ENCODE measurements around the gene DLGAP4. TPM values are rescaled to one million over a fixed set of nuclear protein-coding genes. Genes with fewer than 3 reads are reported as not detected.
A peak's percentile ranks its signal among the peaks of the same experiment; 100 is the strongest.

Gene DLGAP4
- total RNA-seq, 2 donors from 2014 or later = 30.6 to 38.3 TPM

DNA sequence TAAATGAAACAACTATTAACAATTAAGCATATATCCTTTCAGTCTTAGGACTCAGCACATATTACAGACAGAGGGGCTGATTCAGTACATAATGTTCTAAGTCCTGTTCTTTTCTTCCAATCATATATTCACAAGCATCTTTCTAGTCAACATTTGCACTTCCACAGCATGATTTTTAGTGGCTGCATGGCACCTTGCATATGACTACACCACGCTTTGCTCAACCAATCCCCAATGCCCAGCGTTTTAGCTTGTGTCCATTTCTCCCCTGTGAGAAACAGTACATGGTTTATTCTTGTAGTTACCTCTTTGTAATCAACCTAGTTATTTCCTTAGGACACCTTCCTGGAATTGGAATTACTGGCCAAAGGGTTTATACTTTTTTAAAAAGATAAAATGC, 36.6 kb upstream of the DLGAP4 start:
- ATAC-seq (replicated peaks in 1 of 2) (no peak), DNase-seq (no peak)
- no peaks in the 10 kb centered on the region for H3K36me3 Mint-ChIP-seq (ENCODE audit: insufficient read depth in 2 of 2)
- no peak overlapping the region for H3K4me3 Mint-ChIP-seq
- H3K27me3 Mint-ChIP-seq (ENCODE audit: low read depth) = no peaks in the 10 kb centered on the region
- H3K4me1 Mint-ChIP-seq (ENCODE audit: low read depth) = no peaks in the 10 kb centered on the region
- H3K27ac Mint-ChIP-seq = no peak overlapping the region
- H3K9me3 Mint-ChIP-seq = no peaks in the 10 kb centered on the region

- ATAC-seq (replicated peaks in 1 of 2) = no peak
- no peak overlapping the region for H3K4me3 Mint-ChIP-seq
- no peaks in the 10 kb centered on the region for H3K9me3 Mint-ChIP-seq
- no peaks in the 10 kb centered on the region for H3K4me1 Mint-ChIP-seq (ENCODE audit: low read depth)
- no peaks in the 10 kb centered on the region for H3K36me3 Mint-ChIP-seq (ENCODE audit: insufficient read depth in 2 of 2)
- peak overlapping the region; percentile 20 for H3K27ac Mint-ChIP-seq
- H3K27me3 Mint-ChIP-seq (ENCODE audit: low read depth) = peaks cover 8% of the 10 kb centered on the region
- DNase-seq = no peak
Measured at GRCh38 chr20:36270744-36271638, 35.1 kb upstream of the DLGAP4 start.

GRCh38 chr20:36271639-36272546, 34.2 kb upstream of the DLGAP4 start:
- Mint-ChIP-seq H3K4me3 (no peak overlapping the region), H3K4me1 (ENCODE audit: low read depth) (no peaks in the 10 kb centered on the region), H3K27me3 (ENCODE audit: low read depth) (peaks cover 8% of the 10 kb centered on the region), H3K36me3 (ENCODE audit: insufficient read depth in 2 of 2) (no peaks in the 10 kb centered on the region), H3K9me3 (no peaks in the 10 kb centered on the region), H3K27ac (no peak overlapping the region)
- DNase-seq (no peak), ATAC-seq (replicated peaks in 1 of 2) (no peak)

- no peak for ATAC-seq (replicated peaks in 1 of 2)
- Mint-ChIP-seq H3K27ac (no peak overlapping the region), H3K9me3 (no peaks in the 10 kb centered on the region), H3K36me3 (ENCODE audit: insufficient read depth in 2 of 2) (no peaks in the 10 kb centered on the region), H3K4me1 (ENCODE audit: low read depth) (no peaks in the 10 kb centered on the region), H3K4me3 (no peak overlapping the region), H3K27me3 (ENCODE audit: low read depth) (peaks cover 8% of the 10 kb centered on the region)
- DNase-seq = no peak
Measured at GRCh38 chr20:36272547-36273220, 33.5 kb upstream of the DLGAP4 start.

- Mint-ChIP-seq H3K27ac (no peak overlapping the region), H3K4me3 (no peak overlapping the region), H3K27me3 (ENCODE audit: low read depth) (peaks cover 8% of the 10 kb centered on the region), H3K4me1 (ENCODE audit: low read depth) (no peaks in the 10 kb centered on the region), H3K9me3 (no peaks in the 10 kb centered on the region), H3K36me3 (ENCODE audit: insufficient read depth in 2 of 2) (no peaks in the 10 kb centered on the region)
- peak in 1 of 2 donors; percentile 12 for DNase-seq
- ATAC-seq (replicated peaks in 1 of 2) = no peak
Measured at GRCh38 chr20:36273414-36274180, 32.5 kb upstream of the DLGAP4 start.

GRCh38 chr20:36274181-36274841, 31.8 kb upstream of the DLGAP4 start:
- H3K27me3 Mint-ChIP-seq (ENCODE audit: low read depth) = peaks cover 8% of the 10 kb centered on the region
- no peaks in the 10 kb centered on the region for H3K36me3 Mint-ChIP-seq (ENCODE audit: insufficient read depth in 2 of 2)
- no peaks in the 10 kb centered on the region for H3K9me3 Mint-ChIP-seq
- ATAC-seq (replicated peaks in 1 of 2) (no peak), DNase-seq (no peak)
- H3K4me1 Mint-ChIP-seq (ENCODE audit: low read depth) = no peaks in the 10 kb centered on the region
- no peak overlapping the region for H3K4me3 Mint-ChIP-seq
- no peak overlapping the region for H3K27ac Mint-ChIP-seq

DNA sequence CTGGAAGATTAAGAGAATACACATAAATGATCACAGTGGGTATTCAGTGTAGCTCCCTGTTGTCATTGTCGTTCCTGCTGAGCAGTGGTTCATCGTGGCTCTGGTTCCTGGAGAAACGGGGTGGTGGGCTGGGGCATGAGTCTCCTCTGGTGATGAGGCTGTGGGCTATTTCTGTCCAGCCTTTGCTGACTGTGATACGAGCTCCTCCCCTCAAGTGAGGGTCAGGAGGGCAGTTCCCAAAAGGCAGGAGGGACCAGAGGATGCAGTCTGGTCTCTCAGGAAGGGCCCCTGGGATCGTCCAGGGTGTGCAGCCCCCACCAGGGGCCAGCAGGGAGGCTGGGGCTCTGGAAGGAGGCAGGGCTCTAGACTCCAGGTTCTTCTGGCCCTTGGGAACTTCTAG, 31.1 kb upstream of the DLGAP4 start:
- Mint-ChIP-seq H3K36me3 (ENCODE audit: insufficient read depth in 2 of 2) (no peaks in the 10 kb centered on the region), H3K27ac (no peak overlapping the region), H3K27me3 (ENCODE audit: low read depth) (peaks cover 8% of the 10 kb centered on the region), H3K4me3 (no peak overlapping the region), H3K9me3 (no peaks in the 10 kb centered on the region), H3K4me1 (ENCODE audit: low read depth) (no peaks in the 10 kb centered on the region)
- ATAC-seq (replicated peaks in 1 of 2) (no peak), DNase-seq (no peak)

DNA sequence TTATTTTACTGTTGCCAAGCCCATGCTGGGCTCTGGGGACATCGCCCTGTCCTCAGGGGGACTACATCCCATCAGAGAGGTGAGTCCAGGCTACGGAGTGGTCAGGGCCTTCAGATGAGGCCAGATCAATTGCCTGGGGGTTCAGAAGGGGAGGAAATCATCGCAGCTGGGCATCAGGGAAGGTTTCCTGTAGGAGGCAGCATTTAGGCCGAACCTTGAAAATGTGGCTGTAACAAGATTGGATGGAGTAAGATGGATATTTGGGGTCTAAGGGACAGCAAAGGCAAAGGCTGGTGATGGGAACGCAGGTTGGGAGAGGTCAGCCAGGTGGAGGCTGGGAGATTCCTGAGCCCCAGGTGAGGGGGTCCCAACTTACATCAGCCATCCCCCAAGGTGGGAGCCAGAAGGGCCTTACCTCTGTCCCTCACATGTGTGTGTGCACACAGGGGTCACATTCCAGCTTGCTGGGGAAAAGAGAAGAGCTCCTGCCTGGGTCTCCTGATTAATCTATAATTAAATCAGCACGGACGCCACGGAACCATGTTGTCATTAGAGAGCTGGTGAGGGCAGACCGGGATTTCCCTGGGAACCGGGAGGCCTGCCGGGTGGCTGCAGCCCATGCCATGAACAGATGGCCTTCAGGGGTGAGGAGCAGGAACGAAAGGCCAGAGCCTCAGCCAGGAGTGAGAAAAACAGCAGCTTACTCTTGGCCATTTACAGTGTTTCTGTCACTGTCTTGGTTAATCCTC, 30.5 kb upstream of the DLGAP4 start:
- no peaks in the 10 kb centered on the region for H3K9me3 Mint-ChIP-seq
- no peak overlapping the region for H3K27ac Mint-ChIP-seq
- H3K4me3 Mint-ChIP-seq = no peak overlapping the region
- no peaks in the 10 kb centered on the region for H3K4me1 Mint-ChIP-seq (ENCODE audit: low read depth)
- ATAC-seq (replicated peaks in 1 of 2) (no peak), DNase-seq (no peak)
- H3K27me3 Mint-ChIP-seq (ENCODE audit: low read depth) = peaks cover 13% of the 10 kb centered on the region
- H3K36me3 Mint-ChIP-seq (ENCODE audit: insufficient read depth in 2 of 2) = no peaks in the 10 kb centered on the region

GRCh38 chr20:36277546-36277945, 28.6 kb upstream of the DLGAP4 start:
- Mint-ChIP-seq H3K9me3 (no peaks in the 10 kb centered on the region), H3K4me1 (ENCODE audit: low read depth) (no peaks in the 10 kb centered on the region), H3K4me3 (no peak overlapping the region), H3K27ac (no peak overlapping the region), H3K36me3 (ENCODE audit: insufficient read depth in 2 of 2) (no peaks in the 10 kb centered on the region), H3K27me3 (ENCODE audit: low read depth) (peaks cover 27% of the 10 kb centered on the region)
- ATAC-seq (replicated peaks in 1 of 2) (no peak), DNase-seq (no peak)

GRCh38 chr20:36279362-36279761, 26.8 kb upstream of the DLGAP4 start:
- ATAC-seq (replicated peaks in 1 of 2) = no peak
- H3K27me3 Mint-ChIP-seq (ENCODE audit: low read depth) = peaks cover 33% of the 10 kb centered on the region
- H3K9me3 Mint-ChIP-seq = no peaks in the 10 kb centered on the region
- DNase-seq = no peak
- H3K27ac Mint-ChIP-seq = no peak overlapping the region
- H3K36me3 Mint-ChIP-seq (ENCODE audit: insufficient read depth in 2 of 2) = no peaks in the 10 kb centered on the region
- H3K4me1 Mint-ChIP-seq (ENCODE audit: low read depth) = no peaks in the 10 kb centered on the region
- no peak overlapping the region for H3K4me3 Mint-ChIP-seq

DNA sequence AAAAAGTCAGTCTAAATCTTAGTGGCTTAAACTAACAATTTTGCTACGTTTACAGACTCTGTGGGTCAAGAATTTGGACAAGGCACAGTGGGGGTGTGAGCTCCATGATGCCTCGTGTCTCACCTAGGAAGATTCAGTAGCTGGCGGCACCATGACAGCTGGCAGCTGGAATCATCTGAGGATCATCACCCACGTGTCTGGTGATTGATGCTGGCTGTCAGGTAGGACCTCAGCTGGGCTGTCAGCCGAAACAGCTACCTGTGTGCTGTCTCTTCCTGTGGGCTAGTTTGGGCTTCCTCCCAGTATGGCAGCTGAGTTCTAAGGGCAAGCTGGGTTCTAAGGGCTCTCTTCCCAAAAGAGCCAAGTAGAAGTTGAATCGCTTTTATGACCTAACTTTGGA, 26.4 kb upstream of the DLGAP4 start:
- DNase-seq = no peak
- peaks cover 33% of the 10 kb centered on the region for H3K27me3 Mint-ChIP-seq (ENCODE audit: low read depth)
- H3K27ac Mint-ChIP-seq = no peak overlapping the region
- H3K4me1 Mint-ChIP-seq (ENCODE audit: low read depth) = no peaks in the 10 kb centered on the region
- ATAC-seq (replicated peaks in 1 of 2) = no peak
- H3K9me3 Mint-ChIP-seq = no peaks in the 10 kb centered on the region
- H3K36me3 Mint-ChIP-seq (ENCODE audit: insufficient read depth in 2 of 2) = no peaks in the 10 kb centered on the region
- no peak overlapping the region for H3K4me3 Mint-ChIP-seq

Measured in activated T-cell treated with anti-CD3 and anti-CD28 coated beads, Interleukin-2, amount 50 U/mL, for 72 hours (primary cell).